SK-MEL-5 (cell line): ENCODE results near the gene ARHGAP23. TPM values are rescaled to one million over a fixed set of nuclear protein-coding genes. Genes with fewer than 3 reads are reported as not detected.
"Not testable (repeated sequence)": the region's sequence is repeated elsewhere in the genome, so short reads cannot be mapped to it uniquely, and the experiment has no call there.

ENCODE experiments used
- DNase-seq: peaks from one replicate; pipeline ENCODE4 v3.0.0-alpha.2; 2016; ENCODE audit warnings: low read depth, low spot score
- in situ Hi-C: cut with HindIII; loops from 2 replicates; pipeline ENCODE4 v1.10.0; 2016; ENCODE audit warnings: low sequenced_read_pairs, high pct_unique_total_duplicates, low pct_unique_long_range_greater_than_20kb
- total RNA-seq: library from RNA; depleted of rRNA; stranded (reverse); fragments of >200 nt; shearing (Covaris generic); gene quantifications from 2 replicates; pipeline ENCODE4 v1.2.3, GENCODE V29; 2014

ARHGAP23 gene
- total RNA-seq, 1 experiment from 2014 or later, result 0.34 TPM

DNA sequence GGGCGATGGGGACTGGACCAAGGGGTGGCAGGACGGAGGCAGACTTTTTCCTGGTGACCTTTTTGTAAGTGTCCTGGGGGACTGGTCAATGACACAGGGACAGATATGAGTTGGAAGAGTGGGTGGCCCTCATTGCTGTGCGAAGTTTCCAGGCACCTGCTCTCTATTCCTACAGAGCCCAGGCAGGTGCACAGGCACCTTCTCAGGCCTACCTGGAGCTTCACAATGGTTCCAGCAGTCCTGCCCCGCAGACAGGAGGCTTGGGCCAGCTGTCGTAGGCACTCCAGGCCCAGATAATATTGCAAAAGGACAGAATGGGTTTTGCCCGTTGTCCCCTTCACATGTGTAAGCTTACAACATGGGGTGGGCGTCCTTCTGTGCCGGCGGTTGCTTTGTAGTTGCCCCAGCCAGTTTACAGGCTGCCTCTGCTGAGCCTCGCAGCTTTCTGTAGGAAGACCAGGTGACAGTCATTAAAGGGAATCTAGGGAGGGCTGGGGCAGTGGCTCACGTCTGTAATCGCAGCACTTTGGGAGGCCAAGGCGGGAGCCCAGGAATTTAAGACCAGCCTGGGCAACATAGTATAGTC is 84.3 kb downstream of the ARHGAP23 start:
- DNase-seq, result no peak
- in situ Hi-C loops, result no loop called here

DNA sequence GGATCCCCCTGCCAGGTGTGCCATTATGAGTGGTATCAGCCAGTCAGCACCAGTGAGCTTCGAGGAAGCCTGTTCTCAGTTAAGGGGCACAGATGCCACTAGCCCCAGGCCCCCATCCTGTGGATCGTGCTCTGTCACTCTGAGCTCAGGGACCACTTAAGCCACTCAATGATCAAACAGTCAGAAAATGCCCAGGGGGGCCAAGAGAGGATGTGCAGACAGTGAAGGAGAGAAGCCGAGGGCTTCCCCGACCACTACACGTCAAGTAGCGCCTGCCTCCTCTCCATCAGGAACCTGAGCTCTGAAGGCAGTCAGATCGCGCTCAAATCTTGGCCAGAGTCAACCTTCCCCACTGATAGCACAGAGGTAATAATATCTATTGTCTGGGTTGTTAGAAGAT is 98.3 kb downstream of the ARHGAP23 start:
- in situ Hi-C loops, DNase-seq: not testable (repeated sequence)

DNA sequence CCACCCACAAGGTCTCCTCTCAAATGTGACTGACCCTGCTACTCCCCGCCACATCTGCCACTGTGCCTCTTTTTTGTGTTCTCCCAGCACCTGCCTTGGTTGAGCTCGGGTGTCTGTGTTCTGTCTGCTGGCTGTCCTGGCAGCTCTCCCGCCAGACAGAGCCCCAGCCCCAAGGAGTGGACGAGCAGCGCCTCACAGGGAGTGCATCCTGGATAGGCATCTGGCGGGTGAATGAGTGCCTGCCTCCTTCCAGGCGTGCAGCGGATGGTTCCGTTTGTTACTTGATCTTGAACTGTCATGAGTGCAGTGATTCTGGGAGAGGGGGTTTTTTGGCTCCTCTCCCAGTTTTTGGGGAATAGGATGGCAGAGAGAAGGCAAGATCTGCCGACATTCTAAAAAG is 99.9 kb downstream of the ARHGAP23 start:
- DNase-seq, in situ Hi-C loops: not testable (repeated sequence)

DNA sequence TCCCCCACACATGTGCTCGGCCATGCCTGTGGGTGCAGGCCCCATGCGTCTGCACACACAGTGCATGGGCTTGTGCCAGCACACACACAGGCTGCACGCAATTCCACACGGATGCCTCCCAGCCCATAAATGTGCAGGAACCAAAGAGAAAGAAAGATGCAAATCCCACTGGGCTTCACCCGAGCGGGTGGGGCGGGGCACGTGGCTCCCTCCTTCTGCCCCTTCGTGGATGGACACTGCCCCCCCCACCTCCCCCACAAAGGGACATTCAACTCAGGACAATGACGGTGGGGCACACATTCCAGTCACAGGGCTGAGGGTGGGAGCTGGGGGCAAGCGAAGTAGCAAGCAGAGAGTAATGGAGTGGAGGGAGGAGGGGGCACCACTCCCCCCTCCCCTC is 102.6 kb downstream of the ARHGAP23 start:
- in situ Hi-C loops, DNase-seq: not testable (repeated sequence)

DNA sequence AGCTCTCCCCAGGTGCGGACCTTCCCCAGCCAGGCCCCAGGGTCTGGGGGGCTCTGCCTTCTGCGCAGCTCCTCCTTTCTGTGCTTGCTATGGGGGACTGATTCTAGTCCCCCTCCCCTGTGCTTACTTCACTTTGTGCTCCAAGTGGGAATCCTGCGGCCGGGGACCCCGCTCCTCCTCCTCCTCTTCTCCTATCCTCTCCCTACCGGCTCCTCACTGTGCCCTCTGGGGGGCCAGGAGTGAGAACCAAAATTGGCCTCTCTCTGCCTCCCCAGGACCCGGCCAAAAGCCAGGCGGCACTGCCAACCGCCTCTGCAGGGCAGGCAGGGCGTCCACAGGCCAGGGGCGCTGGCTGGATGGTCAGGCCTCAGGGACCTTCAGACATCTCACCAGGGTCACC is 103.5 kb downstream of the ARHGAP23 start:
- DNase-seq, in situ Hi-C loops: not testable (repeated sequence)

DNA sequence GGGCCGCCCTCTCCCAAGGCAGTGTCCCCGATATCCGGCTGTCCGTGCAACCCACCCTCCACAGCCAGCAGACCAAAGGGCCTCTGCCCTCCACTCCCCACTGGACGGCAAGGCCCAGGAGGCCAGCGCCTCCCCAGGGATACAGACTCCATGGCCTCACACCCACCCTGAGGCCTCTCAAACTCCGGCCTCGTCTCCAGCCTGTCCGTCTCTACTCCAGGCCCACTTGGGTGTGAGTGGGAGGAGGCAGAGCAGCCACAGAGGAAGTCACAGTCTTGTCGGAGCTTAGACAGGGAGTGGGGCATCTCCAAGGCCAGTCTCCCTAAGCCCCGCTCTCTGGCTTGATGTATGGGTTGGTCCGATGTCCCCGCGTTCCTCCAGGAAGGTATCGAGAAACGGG is 104.2 kb downstream of the ARHGAP23 start:
- no peak for DNase-seq
- in situ Hi-C loops, result no loop called here

DNA sequence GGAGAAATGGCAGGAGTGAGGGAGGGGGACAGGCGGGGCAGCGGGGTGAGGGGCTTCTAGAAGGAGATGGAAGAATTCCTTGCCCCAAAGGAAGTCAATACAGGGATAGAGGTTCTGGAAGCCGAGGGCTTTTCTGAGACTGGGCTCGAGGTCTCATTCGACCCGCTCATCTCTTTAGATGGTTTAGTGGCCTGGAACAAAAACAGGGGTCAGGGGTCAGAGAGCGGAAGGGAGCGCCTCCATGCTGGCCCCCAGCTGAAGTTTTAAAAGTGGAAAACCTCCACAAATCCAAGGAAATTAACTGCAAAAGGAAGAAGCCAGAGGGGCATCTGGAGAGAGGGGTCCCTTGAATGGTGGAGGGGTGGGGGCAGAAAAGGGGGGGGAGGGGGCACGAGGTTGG is 105.0 kb downstream of the ARHGAP23 start:
- DNase-seq, result no peak
- in situ Hi-C loops, result no loop called here

DNA sequence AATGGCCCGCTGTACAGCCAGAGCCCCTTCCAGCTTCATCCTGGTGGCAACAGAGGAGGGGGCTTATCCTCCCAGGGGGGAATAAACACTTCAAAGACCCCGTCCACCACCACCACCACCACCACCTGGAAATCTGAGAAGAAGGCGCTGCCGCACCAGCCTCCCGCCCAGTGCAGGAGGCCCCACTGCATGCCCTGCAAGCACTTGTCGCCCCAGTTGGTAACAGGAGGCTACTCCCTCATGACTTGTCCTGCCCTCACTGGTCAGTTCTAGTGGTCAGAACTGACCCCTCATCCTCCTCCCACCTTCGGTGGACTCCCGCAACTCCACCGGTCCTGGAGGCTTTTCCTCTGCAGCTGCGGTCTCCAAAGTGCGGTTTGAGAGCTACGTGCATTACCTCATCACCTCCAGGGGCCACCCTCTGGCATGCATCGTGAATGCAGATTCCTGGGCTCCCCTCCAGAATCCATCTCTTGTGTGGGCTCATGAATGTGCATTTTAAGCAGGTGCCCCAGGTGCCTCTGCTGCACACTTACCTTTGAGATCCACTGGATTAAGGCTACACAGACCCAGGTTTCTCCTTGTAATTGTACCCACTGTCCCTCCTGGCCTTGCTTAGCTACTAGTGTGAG is 105.7 kb downstream of the ARHGAP23 start:
- in situ Hi-C loops, result no loop called here
- DNase-seq, result no peak

DNA sequence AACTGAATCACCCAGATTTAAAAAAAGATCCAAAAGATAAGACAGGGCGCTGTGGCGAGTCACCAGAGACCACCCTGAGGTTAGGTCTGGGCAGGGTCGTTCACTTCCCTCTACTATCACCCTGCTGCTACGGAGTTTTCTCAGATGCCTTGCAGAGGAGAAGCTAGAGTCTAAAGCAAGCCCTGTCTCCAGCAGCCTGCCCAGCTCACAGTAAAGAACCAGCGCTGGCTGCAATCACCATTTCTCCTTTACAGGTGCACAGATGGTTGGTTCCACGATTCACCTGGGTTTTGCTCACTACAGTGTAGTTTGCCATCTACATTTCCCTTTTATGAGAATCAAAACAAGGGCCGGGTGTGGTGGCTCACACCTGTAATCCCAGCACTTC is 106.2 kb downstream of the ARHGAP23 start:
- in situ Hi-C loops, result no loop called here

DNA sequence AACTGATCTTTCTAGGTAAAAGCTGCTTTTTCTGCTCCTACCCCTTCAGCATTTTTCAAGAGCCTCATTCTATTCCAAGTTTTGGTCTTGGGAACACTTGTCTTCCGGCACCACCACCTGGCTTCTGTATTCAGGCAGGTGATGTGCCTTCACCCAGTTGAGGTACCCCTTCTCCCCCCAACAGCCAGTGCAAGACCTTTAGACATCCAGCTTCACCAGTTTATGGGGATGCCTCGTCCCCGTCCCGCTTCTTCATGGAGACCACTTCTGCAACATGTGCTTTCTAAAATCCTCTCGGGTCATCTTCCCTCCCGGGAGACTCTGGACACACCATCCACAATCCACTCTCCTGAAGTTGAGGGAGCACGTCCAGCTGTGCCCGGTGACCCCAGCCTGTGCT is 107.6 kb downstream of the ARHGAP23 start:
- in situ Hi-C loops, result no loop called here
- DNase-seq, result no peak

More for the DNA sequence above, 106.2 kb downstream of the ARHGAP23 start:
- DNase-seq, result no peak

DNA sequence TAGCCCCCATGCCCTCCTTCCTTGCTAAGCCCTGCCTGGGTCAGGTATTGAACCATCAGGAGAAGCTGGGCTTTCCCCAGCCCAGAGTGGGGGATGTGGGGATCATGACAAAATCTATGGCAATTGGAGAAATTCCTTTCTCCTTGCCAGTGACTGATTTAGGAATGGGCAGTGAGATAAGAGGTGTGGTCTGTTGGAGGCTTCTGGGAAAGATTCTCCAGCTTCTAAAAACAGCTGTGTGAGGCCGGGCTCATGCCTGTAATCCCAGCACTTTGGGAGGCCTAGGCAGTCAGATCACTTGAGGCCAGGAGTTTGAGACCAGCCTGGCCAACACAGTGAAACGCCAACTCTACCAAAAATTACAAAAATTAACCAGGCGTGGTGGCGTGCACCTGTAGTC is 108.4 kb downstream of the ARHGAP23 start:
- DNase-seq, result no peak
- in situ Hi-C loops, result no loop called here

DNA sequence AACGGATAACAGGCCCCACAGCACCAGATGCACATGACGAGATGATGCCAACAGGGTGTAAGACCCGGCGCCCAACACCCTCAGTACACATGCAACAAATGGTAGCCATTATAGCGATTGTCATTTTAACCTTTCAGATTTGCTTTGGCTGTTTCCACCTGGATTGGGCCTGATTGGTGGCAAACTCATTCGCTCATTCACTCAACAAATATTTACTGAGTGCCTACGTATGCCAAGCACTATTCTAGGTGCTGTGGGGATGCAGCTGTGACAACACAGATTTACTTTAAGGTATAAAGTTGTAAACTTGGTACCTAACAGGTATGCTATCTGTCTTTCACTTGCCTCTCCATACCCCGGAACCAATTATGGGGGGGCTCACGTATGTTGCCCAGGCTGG is 110.6 kb downstream of the ARHGAP23 start:
- in situ Hi-C loops, result no loop called here
- DNase-seq, result no peak

DNA sequence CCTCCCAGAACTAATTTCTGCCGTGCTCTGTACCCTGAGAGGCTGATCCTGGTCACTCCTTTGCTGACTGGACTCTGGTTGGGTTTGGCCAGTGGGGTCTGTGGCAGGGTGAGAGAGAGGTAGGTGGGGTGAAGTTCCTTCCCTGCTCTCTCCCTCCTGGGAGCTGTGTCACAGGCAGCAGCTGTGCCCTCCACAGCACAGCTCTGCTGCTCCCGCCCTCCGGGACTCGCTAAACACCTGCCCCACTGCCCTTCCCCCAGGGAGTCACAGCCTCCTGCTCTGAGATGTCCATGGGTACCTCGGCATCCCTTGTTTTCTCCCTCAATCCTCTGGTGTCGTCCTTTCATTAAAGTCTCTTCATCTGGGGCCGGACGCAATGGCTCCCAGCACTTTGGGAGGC is 111.1 kb downstream of the ARHGAP23 start:
- no peak for DNase-seq
- in situ Hi-C loops, result no loop called here

DNA sequence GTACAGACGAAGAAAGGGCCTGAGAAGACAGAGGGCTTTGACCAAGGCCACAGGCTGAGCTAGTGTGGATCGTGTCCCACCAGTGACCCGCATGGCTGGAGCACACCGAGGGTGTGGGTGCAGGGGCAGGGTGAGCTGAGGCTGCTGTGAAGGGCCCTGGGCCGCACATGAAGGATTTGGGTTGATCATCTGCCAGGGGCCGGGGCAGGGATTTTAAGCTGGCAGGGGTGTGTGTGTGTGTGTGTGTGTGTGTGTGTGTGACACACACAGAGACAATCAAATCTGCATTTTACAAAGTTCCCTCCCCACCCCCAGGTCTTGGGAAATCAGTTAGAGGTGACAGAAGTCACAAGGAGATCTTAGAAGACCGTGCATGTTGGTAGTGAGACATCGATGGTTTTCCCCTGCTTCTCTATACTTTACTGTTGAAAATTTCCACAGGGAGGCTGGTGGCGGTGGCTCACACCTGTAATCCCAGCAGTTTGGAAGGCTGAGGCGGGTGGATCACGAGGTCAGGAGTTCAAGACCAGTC is 112.3 kb downstream of the ARHGAP23 start:
- in situ Hi-C loops, result no loop called here
- no peak for DNase-seq

DNA sequence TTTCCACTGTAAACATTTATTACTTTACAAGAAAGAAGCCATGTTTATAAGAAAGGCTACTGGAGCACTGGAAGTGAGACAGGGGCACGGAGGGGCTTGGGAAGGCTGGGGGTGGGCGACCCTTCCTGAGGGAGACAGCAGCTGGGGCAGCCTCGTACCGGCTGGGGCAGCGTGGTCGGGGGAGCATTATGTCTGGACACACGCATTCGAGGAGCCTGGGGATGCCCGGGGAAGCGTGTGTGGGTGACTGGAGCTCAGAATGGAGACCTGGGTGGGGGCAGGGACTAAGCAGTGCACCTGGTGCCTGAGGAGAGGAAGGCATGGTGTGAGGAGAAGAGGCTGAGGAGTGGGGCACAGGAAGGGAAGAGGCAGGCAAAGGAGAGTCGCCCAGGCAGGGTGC is 113.0 kb downstream of the ARHGAP23 start:
- in situ Hi-C loops, result no loop called here
- no peak for DNase-seq

DNA sequence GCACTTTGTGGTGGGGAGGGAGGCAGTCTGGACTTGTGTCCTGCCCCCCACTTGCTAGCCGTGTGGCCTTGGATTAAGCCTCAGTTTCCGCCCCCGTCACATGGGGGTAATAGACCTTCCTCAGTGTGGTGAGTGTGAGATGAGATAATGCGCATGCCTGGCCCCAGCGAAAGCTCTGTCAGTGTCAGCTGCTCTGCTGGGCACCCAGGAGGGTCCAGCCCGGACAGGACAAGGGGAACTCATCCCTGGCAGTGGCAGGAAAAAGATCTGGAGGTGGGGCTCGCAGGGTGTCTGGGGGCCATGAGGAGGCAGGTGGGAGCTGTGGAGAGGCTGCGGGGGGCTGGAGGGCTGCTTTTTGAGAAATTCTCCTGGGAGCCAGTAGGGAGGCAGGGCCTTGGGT is 114.0 kb downstream of the ARHGAP23 start:
- DNase-seq, result no peak
- in situ Hi-C loops, result no loop called here

DNA sequence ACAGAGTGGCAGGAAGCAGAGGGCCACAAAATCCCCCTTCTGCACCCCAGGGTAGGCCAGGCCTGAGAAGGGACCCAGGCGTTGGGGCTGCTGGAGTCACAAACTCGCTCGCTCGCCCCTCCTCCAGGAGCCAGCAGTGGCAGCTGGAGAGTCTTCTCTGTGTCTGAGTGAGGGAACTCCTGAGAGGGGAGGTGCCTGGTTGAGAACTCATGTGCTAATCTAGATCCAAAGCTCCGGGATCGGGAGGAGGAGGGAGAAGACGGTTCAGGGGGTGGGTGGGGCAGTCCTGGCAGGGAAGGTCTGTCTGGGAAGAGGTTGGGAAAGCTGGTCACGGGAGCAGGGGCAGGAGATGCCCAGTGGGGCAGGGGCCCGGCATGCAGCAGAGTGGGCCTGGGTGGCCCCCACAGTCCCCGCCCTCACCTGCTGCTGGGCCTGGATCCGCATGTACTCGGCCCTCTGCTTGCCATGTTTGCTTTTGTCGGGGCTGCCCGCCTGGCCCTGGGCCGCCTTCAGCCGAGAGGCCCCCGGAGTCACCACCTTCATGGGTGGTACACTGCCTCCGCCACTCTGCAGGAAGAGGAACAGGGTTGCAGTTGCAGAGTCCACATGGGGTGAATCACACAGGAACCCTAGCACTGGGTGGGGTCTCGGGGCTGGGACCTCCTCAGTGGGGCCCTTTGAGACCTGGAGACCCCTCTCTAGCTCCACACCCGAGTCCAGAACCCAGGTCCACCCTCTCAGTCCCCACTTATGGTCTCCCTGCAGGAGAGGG is 115.3 kb downstream of the ARHGAP23 start:
- no peak for DNase-seq
- in situ Hi-C loops, result no loop called here

DNA sequence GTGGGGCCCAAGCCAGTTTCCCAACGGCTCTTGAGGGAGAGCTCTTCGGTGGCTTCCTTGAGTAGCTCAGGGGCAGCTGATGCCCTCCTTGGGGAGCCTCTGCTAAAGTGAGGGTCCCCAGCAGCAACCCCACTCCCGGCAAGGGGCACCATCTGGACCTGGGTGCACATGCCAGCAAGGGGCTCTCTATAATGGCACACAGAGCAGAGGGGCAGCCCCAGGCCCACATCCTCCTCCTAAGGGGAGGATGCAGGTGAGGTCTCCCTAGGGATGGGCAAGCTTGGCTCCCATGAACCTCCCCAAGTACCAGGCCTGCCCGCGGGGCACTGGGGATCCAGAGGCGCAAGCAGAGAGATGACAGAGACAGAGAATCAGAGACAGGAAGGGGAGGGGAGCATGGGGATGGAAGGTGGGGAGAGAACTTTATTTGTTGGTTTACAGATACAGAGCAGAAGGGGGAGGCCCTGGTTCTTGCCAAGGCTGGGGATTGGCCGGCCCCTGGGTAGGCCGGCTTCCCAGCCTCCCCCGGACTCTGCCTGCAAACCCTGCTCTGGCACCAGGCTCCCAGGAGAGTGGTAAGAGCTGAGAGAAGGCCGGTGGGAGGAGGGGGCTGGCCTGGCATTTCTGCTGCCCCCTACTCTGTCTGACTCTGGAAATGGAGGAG is 116.0 kb downstream of the ARHGAP23 start:
- in situ Hi-C loops, result no loop called here

More for the DNA sequence above, 116.0 kb downstream of the ARHGAP23 start:
- DNase-seq, result no peak
